Stimulated activated CD4-positive, alpha-beta T cell treated with anti-CD3 and anti-CD28 coated beads, Interleukin-2, amount 100 ng/mL, for 24 hours (primary cell): Measurements from ENCODE around the gene PHACTR1.
"Not testable (repeated sequence)": the region's sequence is repeated elsewhere in the genome, so short reads cannot be mapped to it uniquely, and the experiment has no call there.

Source experiments
- DNase-seq, 2 donors: peaks; one replicate each; pipeline ENCODE4 v3.0.0-alpha.2; 2020

Gene PHACTR1

GRCh38 chr6:13120483-13121482 lies 404.2 kb downstream of the PHACTR1 start:
- no peak for DNase-seq

- no peak for DNase-seq
Observed at GRCh38 chr6:13124131-13124530, 407.6 kb downstream of the PHACTR1 start.

- DNase-seq = no peak
Observed at GRCh38 chr6:13125841-13126240, 409.3 kb downstream of the PHACTR1 start.

- DNase-seq = no peak
Observed at GRCh38 chr6:13131935-13132661, 415.5 kb downstream of the PHACTR1 start.

GRCh38 chr6:13133894-13134293 lies 417.3 kb downstream of the PHACTR1 start:
- DNase-seq = not testable (repeated sequence)

GRCh38 chr6:13135152-13135551 lies 418.6 kb downstream of the PHACTR1 start:
- DNase-seq = no peak

GRCh38 chr6:13139119-13139518 lies 422.6 kb downstream of the PHACTR1 start:
- no peak for DNase-seq

- DNase-seq = no peak
Observed at GRCh38 chr6:13140980-13141379, 424.4 kb downstream of the PHACTR1 start.

GRCh38 chr6:13141387-13141786 lies 424.8 kb downstream of the PHACTR1 start:
- no peak for DNase-seq

GRCh38 chr6:13142611-13143010 lies 426.0 kb downstream of the PHACTR1 start:
- no peak for DNase-seq

GRCh38 chr6:13146442-13146841 lies 429.9 kb downstream of the PHACTR1 start:
- DNase-seq = no peak

GRCh38 chr6:13147376-13147775 lies 430.8 kb downstream of the PHACTR1 start:
- no peak for DNase-seq

GRCh38 chr6:13147782-13148181 lies 431.2 kb downstream of the PHACTR1 start:
- DNase-seq = no peak

- no peak for DNase-seq
Observed at GRCh38 chr6:13152764-13153163, 436.2 kb downstream of the PHACTR1 start.

GRCh38 chr6:13156381-13156780 lies 439.8 kb downstream of the PHACTR1 start:
- DNase-seq = no peak

- no peak for DNase-seq
Observed at GRCh38 chr6:13157293-13157692, 440.7 kb downstream of the PHACTR1 start.

GRCh38 chr6:13159300-13159699 lies 442.7 kb downstream of the PHACTR1 start:
- DNase-seq = no peak

- DNase-seq = not testable (repeated sequence)
Observed at GRCh38 chr6:13159822-13160221, 443.3 kb downstream of the PHACTR1 start.

GRCh38 chr6:13163161-13163944 lies 446.8 kb downstream of the PHACTR1 start:
- DNase-seq = no peak

- DNase-seq = no peak
Observed at GRCh38 chr6:13164291-13164690, 447.7 kb downstream of the PHACTR1 start.

- no peak for DNase-seq
Observed at GRCh38 chr6:13165502-13166172, 449.1 kb downstream of the PHACTR1 start.

GRCh38 chr6:13166269-13166668 lies 449.7 kb downstream of the PHACTR1 start:
- no peak for DNase-seq
